ENCODE data around the gene ELF1.
"Not testable (repeated sequence)": the region's sequence is repeated elsewhere in the genome, so short reads cannot be mapped to it uniquely, and the experiment has no call there.

DNA sequence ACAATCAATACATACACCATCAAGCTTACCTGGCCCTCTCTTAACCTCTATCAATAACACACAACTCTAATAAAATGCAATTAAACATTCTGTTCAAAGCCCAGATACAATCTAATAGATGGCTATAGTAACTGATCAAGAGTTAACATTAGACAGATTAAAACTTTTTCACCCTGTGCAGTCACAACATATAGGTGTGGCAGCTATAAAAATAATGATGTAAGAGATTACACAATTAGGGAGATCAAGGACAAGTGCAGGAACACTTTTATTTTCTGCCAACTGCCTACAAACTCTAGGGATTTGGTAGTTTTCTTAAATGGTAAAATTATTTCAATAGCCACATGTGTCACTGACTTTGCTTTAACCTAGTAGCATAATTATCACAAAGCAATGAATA lies 104.3 kb downstream of the ELF1 start:
- TF ChIP-seq CTCF (IDR thresholded peaks at IDR 0.05; ENCODE audit: poor library complexity); EZH2 (IDR thresholded peaks at IDR 0.05; ENCODE audit: borderline replicate concordance): not testable (repeated sequence)
